ENCODE data around the gene IGSF1. TPM values are rescaled to one million over a fixed set of nuclear protein-coding genes. Genes with fewer than 3 reads are reported as not detected.

IGSF1 gene
- total RNA-seq, 1 experiment from 2014 or later = 0.08 TPM

DNA sequence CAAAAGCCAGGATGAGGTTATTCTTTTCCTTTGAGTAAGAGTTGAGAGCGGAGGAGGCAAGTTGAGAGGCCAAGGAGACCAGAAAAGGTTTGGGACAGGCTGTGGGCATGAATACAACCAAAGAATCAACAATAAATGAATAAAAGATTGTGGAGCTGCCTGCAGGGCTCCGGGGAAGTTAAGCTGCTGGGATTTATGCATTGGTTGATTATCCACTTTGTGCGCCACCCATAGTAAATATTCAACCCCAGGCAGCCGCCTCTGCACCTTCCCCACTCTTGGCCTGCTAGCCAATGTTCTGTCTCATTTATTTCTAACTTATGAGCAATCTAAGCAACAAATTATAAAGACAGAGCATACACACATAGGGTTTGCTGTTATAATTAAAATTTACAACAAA lies 28.2 kb upstream of the IGSF1 start:
- Histone ChIP-seq H3K9me3 (ENCODE audit: control insufficient read depth, insufficient read depth, low read depth, low read length) (no peaks in the 10 kb centered on the region), H3K36me3 (ENCODE audit: control insufficient read depth, insufficient read depth, low read length) (no peaks in the 10 kb centered on the region), H3K4me1 (ENCODE audit: control insufficient read depth, insufficient read depth, low read length) (no peaks in the 10 kb centered on the region; the same call in 1 of the 2 replicates), H3K4me3 (ENCODE audit: low read depth in 2 of 2, low read length in 2 of 2) (no peak overlapping the region), H3K27ac (ENCODE audit: low read length) (no peak overlapping the region), H3K27me3 (ENCODE audit: control insufficient read depth, insufficient read depth, low read length) (no peaks in the 10 kb centered on the region)
- in situ Hi-C loops (cut with HindIII; ENCODE audit: low pct_unique_long_range_greater_than_20kb, low sequenced_read_pairs) = no loop called here
- ChIA-PET CTCF (no interaction called here), POLR2A (no interaction called here)
- TF ChIP-seq, protein P1, sequence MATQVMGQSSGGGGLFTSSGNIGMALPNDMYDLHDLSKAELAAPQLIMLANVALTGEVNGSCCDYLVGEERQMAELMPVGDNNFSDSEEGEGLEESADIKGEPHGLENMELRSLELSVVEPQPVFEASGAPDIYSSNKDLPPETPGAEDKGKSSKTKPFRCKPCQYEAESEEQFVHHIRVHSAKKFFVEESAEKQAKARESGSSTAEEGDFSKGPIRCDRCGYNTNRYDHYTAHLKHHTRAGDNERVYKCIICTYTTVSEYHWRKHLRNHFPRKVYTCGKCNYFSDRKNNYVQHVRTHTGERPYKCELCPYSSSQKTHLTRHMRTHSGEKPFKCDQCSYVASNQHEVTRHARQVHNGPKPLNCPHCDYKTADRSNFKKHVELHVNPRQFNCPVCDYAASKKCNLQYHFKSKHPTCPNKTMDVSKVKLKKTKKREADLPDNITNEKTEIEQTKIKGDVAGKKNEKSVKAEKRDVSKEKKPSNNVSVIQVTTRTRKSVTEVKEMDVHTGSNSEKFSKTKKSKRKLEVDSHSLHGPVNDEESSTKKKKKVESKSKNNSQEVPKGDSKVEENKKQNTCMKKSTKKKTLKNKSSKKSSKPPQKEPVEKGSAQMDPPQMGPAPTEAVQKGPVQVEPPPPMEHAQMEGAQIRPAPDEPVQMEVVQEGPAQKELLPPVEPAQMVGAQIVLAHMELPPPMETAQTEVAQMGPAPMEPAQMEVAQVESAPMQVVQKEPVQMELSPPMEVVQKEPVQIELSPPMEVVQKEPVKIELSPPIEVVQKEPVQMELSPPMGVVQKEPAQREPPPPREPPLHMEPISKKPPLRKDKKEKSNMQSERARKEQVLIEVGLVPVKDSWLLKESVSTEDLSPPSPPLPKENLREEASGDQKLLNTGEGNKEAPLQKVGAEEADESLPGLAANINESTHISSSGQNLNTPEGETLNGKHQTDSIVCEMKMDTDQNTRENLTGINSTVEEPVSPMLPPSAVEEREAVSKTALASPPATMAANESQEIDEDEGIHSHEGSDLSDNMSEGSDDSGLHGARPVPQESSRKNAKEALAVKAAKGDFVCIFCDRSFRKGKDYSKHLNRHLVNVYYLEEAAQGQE (IDR thresholded peaks at IDR 0.05; ENCODE audit: insufficient read depth in 1 of 2, low read depth in 2 of 2, low read length in 1 of 2) = no peak
- TF ChIP-seq POLR2AphosphoS5 (IDR thresholded peaks at IDR 0.05; ENCODE audit: low read depth, low read length) = no peak
- TF ChIP-seq, protein P2, sequence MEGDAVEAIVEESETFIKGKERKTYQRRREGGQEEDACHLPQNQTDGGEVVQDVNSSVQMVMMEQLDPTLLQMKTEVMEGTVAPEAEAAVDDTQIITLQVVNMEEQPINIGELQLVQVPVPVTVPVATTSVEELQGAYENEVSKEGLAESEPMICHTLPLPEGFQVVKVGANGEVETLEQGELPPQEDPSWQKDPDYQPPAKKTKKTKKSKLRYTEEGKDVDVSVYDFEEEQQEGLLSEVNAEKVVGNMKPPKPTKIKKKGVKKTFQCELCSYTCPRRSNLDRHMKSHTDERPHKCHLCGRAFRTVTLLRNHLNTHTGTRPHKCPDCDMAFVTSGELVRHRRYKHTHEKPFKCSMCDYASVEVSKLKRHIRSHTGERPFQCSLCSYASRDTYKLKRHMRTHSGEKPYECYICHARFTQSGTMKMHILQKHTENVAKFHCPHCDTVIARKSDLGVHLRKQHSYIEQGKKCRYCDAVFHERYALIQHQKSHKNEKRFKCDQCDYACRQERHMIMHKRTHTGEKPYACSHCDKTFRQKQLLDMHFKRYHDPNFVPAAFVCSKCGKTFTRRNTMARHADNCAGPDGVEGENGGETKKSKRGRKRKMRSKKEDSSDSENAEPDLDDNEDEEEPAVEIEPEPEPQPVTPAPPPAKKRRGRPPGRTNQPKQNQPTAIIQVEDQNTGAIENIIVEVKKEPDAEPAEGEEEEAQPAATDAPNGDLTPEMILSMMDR (IDR thresholded peaks at IDR 0.05) = no peak
- no peak for TF ChIP-seq TCF7L2 (IDR thresholded peaks at IDR 0.05; ENCODE audit: low read depth, low read length)
- TF ChIP-seq SIN3A (IDR thresholded peaks at IDR 0.05; ENCODE audit: borderline replicate concordance, insufficient read depth, low read depth, low read length) = no peak
- DNase-seq (ENCODE audit: low read depth, low spot score) (no peak), ATAC-seq (no peak)
- intact Hi-C loops (cut with micrococcal nuclease; ENCODE audit: unreplicated experiment) = no loop called here
- BruUV-seq (replicated peaks) = no TSS peak

DNA sequence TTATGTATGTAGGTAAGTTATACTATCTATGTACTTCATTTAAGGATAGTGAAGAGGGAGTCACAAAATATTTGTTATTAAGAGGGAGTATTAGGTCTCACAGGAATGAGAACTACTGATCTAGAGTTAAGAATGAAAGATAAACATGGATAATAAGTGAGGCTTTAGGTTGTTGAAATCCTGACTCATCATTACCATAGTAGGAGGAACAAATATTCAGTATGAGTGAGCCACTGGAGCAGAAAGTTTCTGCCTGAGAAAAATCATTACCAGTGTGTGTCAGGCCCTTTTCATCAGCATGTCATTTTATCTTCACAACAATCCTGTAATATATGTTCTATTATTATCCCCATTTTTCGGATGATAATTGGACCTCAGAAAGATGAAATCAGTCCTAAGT lies 27.2 kb upstream of the IGSF1 start:
- no peaks in the 10 kb centered on the region for H3K27me3 ChIP-seq (ENCODE audit: control insufficient read depth, insufficient read depth, low read length)
- no peaks in the 10 kb centered on the region; the same call in 1 of the 2 replicates for H3K4me1 ChIP-seq (ENCODE audit: control insufficient read depth, insufficient read depth, low read length)
- ATAC-seq (no peak), DNase-seq (ENCODE audit: low read depth, low spot score) (no peak)
- H3K36me3 ChIP-seq (ENCODE audit: control insufficient read depth, insufficient read depth, low read length) = no peaks in the 10 kb centered on the region
- H3K9me3 ChIP-seq (ENCODE audit: control insufficient read depth, insufficient read depth, low read depth, low read length) = no peaks in the 10 kb centered on the region
- no TSS peak for BruUV-seq (replicated peaks)
- ChIA-PET POLR2A (no interaction called here), CTCF (no interaction called here)
- no peak overlapping the region for H3K4me3 ChIP-seq (ENCODE audit: low read depth in 2 of 2, low read length in 2 of 2)
- H3K27ac ChIP-seq (ENCODE audit: low read length) = no peak overlapping the region
- TF ChIP-seq, protein P1 (IDR thresholded peaks at IDR 0.05; ENCODE audit: insufficient read depth in 1 of 2, low read depth in 2 of 2, low read length in 1 of 2) = no peak
- TF ChIP-seq, protein P2 (IDR thresholded peaks at IDR 0.05) = no peak
- TF ChIP-seq POLR2AphosphoS5 (IDR thresholded peaks at IDR 0.05; ENCODE audit: low read depth, low read length) = no peak
- no peak for TF ChIP-seq SIN3A (IDR thresholded peaks at IDR 0.05; ENCODE audit: borderline replicate concordance, insufficient read depth, low read depth, low read length)
- TF ChIP-seq TCF7L2 (IDR thresholded peaks at IDR 0.05; ENCODE audit: low read depth, low read length) = no peak
- intact Hi-C loops (cut with micrococcal nuclease; ENCODE audit: unreplicated experiment) = no loop called here
- in situ Hi-C loops (cut with HindIII; ENCODE audit: low pct_unique_long_range_greater_than_20kb, low sequenced_read_pairs) = no loop called here

All from Panc1 (cell line).